Central memory CD8-positive, alpha-beta T cell (primary cell): ENCODE results near the gene AMBP.

Experiments used
- ATAC-seq: fragments of 150-1000 bp; cut with Tn5 transposase; replicated peaks from 2 replicates; pipeline ENCODE4 v1.10.0; 2022; ENCODE audit warnings: mild to moderate bottlenecking, moderate FRiP score, moderate number of reproducible peaks; ENCODE audit not compliant: poor library complexity, severe bottlenecking; ENCODE audit errors: extremely low read depth
- DNase-seq, 2 donors: peaks; one replicate each; pipeline ENCODE4 v3.0.0; 2021; ENCODE audit warnings: low spot score in 2 of 2
- H3K27ac Mint-ChIP-seq: one replicate; pipeline ENCODE4 v1.8.0; 2022; ENCODE audit warnings: low read depth, mild to moderate bottlenecking, moderate library complexity, mixed read lengths
- H3K27me3 Mint-ChIP-seq: one replicate; pipeline ENCODE4 v1.8.0; 2022; ENCODE audit warnings: mixed read lengths
- H3K36me3 Mint-ChIP-seq: one replicate; pipeline ENCODE4 v1.8.0; 2022; ENCODE audit warnings: mild to moderate bottlenecking, moderate library complexity, mixed read lengths; ENCODE audit not compliant: insufficient read depth
- H3K4me1 Mint-ChIP-seq: one replicate; pipeline ENCODE4 v1.8.0; 2022; ENCODE audit warnings: mixed read lengths
- H3K4me3 Mint-ChIP-seq: one replicate; pipeline ENCODE4 v1.8.0; 2022; ENCODE audit warnings: mild to moderate bottlenecking, moderate library complexity, mixed read lengths
- H3K9me3 Mint-ChIP-seq: one replicate; pipeline ENCODE4 v1.8.0; 2022; ENCODE audit warnings: mixed read lengths

The AMBP gene

GRCh38 chr9:114023961-114024360 lies 54.1 kb downstream of the AMBP start:
- Mint-ChIP-seq H3K36me3 (peaks cover 4% of the 10 kb centered on the region), H3K27me3 (peaks cover 29% of the 10 kb centered on the region), H3K27ac (no peak overlapping the region), H3K4me3 (no peak overlapping the region), H3K9me3 (peaks cover 16% of the 10 kb centered on the region), H3K4me1 (no peaks in the 10 kb centered on the region)
- ATAC-seq, result no peak
- no peak for DNase-seq

GRCh38 chr9:114021578-114021977 lies 56.5 kb downstream of the AMBP start:
- Mint-ChIP-seq H3K9me3 (peaks cover 16% of the 10 kb centered on the region), H3K36me3 (peaks cover 2% of the 10 kb centered on the region), H3K27ac (no peak overlapping the region), H3K4me1 (no peaks in the 10 kb centered on the region), H3K27me3 (peaks cover 29% of the 10 kb centered on the region), H3K4me3 (no peak overlapping the region)
- DNase-seq (no peak), ATAC-seq (no peak)

- ATAC-seq (no peak), DNase-seq (peak in 1 of 2 donors; percentile 5)
- no peaks in the 10 kb centered on the region for H3K4me1 Mint-ChIP-seq
- H3K36me3 Mint-ChIP-seq, result no peaks in the 10 kb centered on the region
- H3K27ac Mint-ChIP-seq, result no peak overlapping the region
- H3K9me3 Mint-ChIP-seq, result peaks cover 4% of the 10 kb centered on the region
- H3K27me3 Mint-ChIP-seq, result no peaks in the 10 kb centered on the region
- no peak overlapping the region for H3K4me3 Mint-ChIP-seq
These were observed 60.1 kb downstream of the AMBP start for GRCh38 chr9:114017741-114018715.

GRCh38 chr9:114016629-114017423 lies 61.3 kb downstream of the AMBP start:
- Mint-ChIP-seq H3K27ac (no peak overlapping the region), H3K4me3 (no peak overlapping the region), H3K9me3 (no peaks in the 10 kb centered on the region), H3K4me1 (no peaks in the 10 kb centered on the region), H3K36me3 (no peaks in the 10 kb centered on the region), H3K27me3 (no peaks in the 10 kb centered on the region)
- ATAC-seq, result no peak
- DNase-seq, result peak; percentile 8 to 9

- Mint-ChIP-seq H3K4me3 (no peak overlapping the region), H3K36me3 (no peaks in the 10 kb centered on the region), H3K4me1 (no peaks in the 10 kb centered on the region), H3K9me3 (no peaks in the 10 kb centered on the region), H3K27me3 (no peaks in the 10 kb centered on the region), H3K27ac (no peak overlapping the region)
- no peak for ATAC-seq
- no peak for DNase-seq
These were observed 62.0 kb downstream of the AMBP start for GRCh38 chr9:114016101-114016500.

GRCh38 chr9:114015607-114016006 lies 62.5 kb downstream of the AMBP start:
- Mint-ChIP-seq H3K36me3 (no peaks in the 10 kb centered on the region), H3K27ac (no peak overlapping the region), H3K27me3 (no peaks in the 10 kb centered on the region), H3K9me3 (no peaks in the 10 kb centered on the region), H3K4me3 (no peak overlapping the region), H3K4me1 (no peaks in the 10 kb centered on the region)
- ATAC-seq (no peak), DNase-seq (no peak)

- Mint-ChIP-seq H3K4me3 (no peak overlapping the region), H3K9me3 (no peaks in the 10 kb centered on the region), H3K27ac (no peak overlapping the region), H3K27me3 (peaks cover 4% of the 10 kb centered on the region), H3K4me1 (no peaks in the 10 kb centered on the region), H3K36me3 (no peaks in the 10 kb centered on the region)
- ATAC-seq (no peak), DNase-seq (no peak)
These were observed 64.1 kb downstream of the AMBP start for GRCh38 chr9:114014044-114014443.

- H3K36me3 Mint-ChIP-seq, result no peaks in the 10 kb centered on the region
- ATAC-seq, result no peak
- no peaks in the 10 kb centered on the region for H3K4me1 Mint-ChIP-seq
- no peaks in the 10 kb centered on the region for H3K9me3 Mint-ChIP-seq
- peaks cover 8% of the 10 kb centered on the region for H3K27me3 Mint-ChIP-seq
- DNase-seq, result no peak
- no peak overlapping the region for H3K27ac Mint-ChIP-seq
- no peak overlapping the region for H3K4me3 Mint-ChIP-seq
These were observed 66.0 kb downstream of the AMBP start for GRCh38 chr9:114012126-114012525.

- Mint-ChIP-seq H3K9me3 (no peaks in the 10 kb centered on the region), H3K4me3 (no peak overlapping the region), H3K27ac (no peak overlapping the region), H3K27me3 (peaks cover 8% of the 10 kb centered on the region), H3K4me1 (no peaks in the 10 kb centered on the region), H3K36me3 (no peaks in the 10 kb centered on the region)
- ATAC-seq (no peak), DNase-seq (no peak)
These were observed 66.8 kb downstream of the AMBP start for GRCh38 chr9:114011313-114011712.
